ENCODE data around the gene EPS15.
"Not testable (repeated sequence)": the region's sequence is repeated elsewhere in the genome, so short reads cannot be mapped to it uniquely, and the experiment has no call there.

EPS15 gene

GRCh38 chr1:51469518-51469917 lies 49.5 kb downstream of the EPS15 start:
- Histone ChIP-seq H3K4me1 (ENCODE audit: control insufficient read depth, insufficient read depth, low read length) (no peaks in the 10 kb centered on the region), H3K27ac (ENCODE audit: low read length) (no peak overlapping the region), H3K36me3 (ENCODE audit: control insufficient read depth, insufficient read depth, low read length) (no peaks in the 10 kb centered on the region), H3K9me3 (ENCODE audit: control insufficient read depth, insufficient read depth, low read length) (no peaks in the 10 kb centered on the region), H3K27me3 (ENCODE audit: control insufficient read depth, insufficient read depth, low read length) (no peaks in the 10 kb centered on the region), H3K4me3 (ENCODE audit: low read length) (no peak overlapping the region)
- no peak for DNase-seq (ENCODE audit: low read depth, low spot score)
- WGBS (ENCODE audit: insufficient coverage, insufficient read length) = 100% methylated on average over 2 of the region's 3 CpGs

- no peaks in the 10 kb centered on the region for H3K36me3 ChIP-seq (ENCODE audit: control insufficient read depth, insufficient read depth, low read length)
- no peak for DNase-seq (ENCODE audit: low read depth, low spot score)
Measured at GRCh38 chr1:51464828-51465227, 54.2 kb downstream of the EPS15 start.

GRCh38 chr1:51463561-51463960 lies 55.5 kb downstream of the EPS15 start:
- no peak overlapping the region for H3K27ac ChIP-seq (ENCODE audit: low read length)
- WGBS (ENCODE audit: insufficient coverage, insufficient read length) = no CpG with 5 or more reads among the region's 1 CpG

More at GRCh38 chr1:51464828-51465227, 54.2 kb downstream of the EPS15 start:
- no peaks in the 10 kb centered on the region for H3K27me3 ChIP-seq (ENCODE audit: control insufficient read depth, insufficient read depth, low read length)
- WGBS (ENCODE audit: insufficient coverage, insufficient read length) = no CpG with 5 or more reads among the region's 3 CpGs
- no peaks in the 10 kb centered on the region for H3K9me3 ChIP-seq (ENCODE audit: control insufficient read depth, insufficient read depth, low read length)
- no peaks in the 10 kb centered on the region for H3K4me1 ChIP-seq (ENCODE audit: control insufficient read depth, insufficient read depth, low read length)
- no peak overlapping the region for H3K27ac ChIP-seq (ENCODE audit: low read length)
- no peak overlapping the region for H3K4me3 ChIP-seq (ENCODE audit: low read length)

GRCh38 chr1:51462289-51462688 lies 56.8 kb downstream of the EPS15 start:
- not testable (repeated sequence) for H3K27me3 ChIP-seq (ENCODE audit: control insufficient read depth, insufficient read depth, low read length); H3K4me3 ChIP-seq (ENCODE audit: low read length); H3K27ac ChIP-seq (ENCODE audit: low read length); H3K9me3 ChIP-seq (ENCODE audit: control insufficient read depth, insufficient read depth, low read length); DNase-seq (ENCODE audit: low read depth, low spot score); H3K36me3 ChIP-seq (ENCODE audit: control insufficient read depth, insufficient read depth, low read length); H3K4me1 ChIP-seq (ENCODE audit: control insufficient read depth, insufficient read depth, low read length)
- no CpG with 5 or more reads among the region's 2 CpGs for WGBS (ENCODE audit: insufficient coverage, insufficient read length)

More at GRCh38 chr1:51463561-51463960, 55.5 kb downstream of the EPS15 start:
- no peak for DNase-seq (ENCODE audit: low read depth, low spot score)
- Histone ChIP-seq H3K36me3 (ENCODE audit: control insufficient read depth, insufficient read depth, low read length) (no peaks in the 10 kb centered on the region), H3K27me3 (ENCODE audit: control insufficient read depth, insufficient read depth, low read length) (no peaks in the 10 kb centered on the region), H3K4me1 (ENCODE audit: control insufficient read depth, insufficient read depth, low read length) (no peaks in the 10 kb centered on the region), H3K4me3 (ENCODE audit: low read length) (no peak overlapping the region), H3K9me3 (ENCODE audit: control insufficient read depth, insufficient read depth, low read length) (no peaks in the 10 kb centered on the region)

GRCh38 chr1:51454554-51454953 lies 64.5 kb downstream of the EPS15 start:
- Histone ChIP-seq H3K4me3 (ENCODE audit: low read length) (no peak overlapping the region), H3K27me3 (ENCODE audit: control insufficient read depth, insufficient read depth, low read length) (no peaks in the 10 kb centered on the region), H3K27ac (ENCODE audit: low read length) (no peak overlapping the region), H3K36me3 (ENCODE audit: control insufficient read depth, insufficient read depth, low read length) (no peaks in the 10 kb centered on the region), H3K9me3 (ENCODE audit: control insufficient read depth, insufficient read depth, low read length) (no peaks in the 10 kb centered on the region), H3K4me1 (ENCODE audit: control insufficient read depth, insufficient read depth, low read length) (no peaks in the 10 kb centered on the region)
- DNase-seq (ENCODE audit: low read depth, low spot score) = no peak
- no CpG with 5 or more reads among the region's 4 CpGs for WGBS (ENCODE audit: insufficient coverage, insufficient read length)

GRCh38 chr1:51453010-51453409 lies 66.1 kb downstream of the EPS15 start:
- no CpG with 5 or more reads among the region's 2 CpGs for WGBS (ENCODE audit: insufficient coverage, insufficient read length)
- no peaks in the 10 kb centered on the region for H3K27me3 ChIP-seq (ENCODE audit: control insufficient read depth, insufficient read depth, low read length)
- H3K9me3 ChIP-seq (ENCODE audit: control insufficient read depth, insufficient read depth, low read length) = no peaks in the 10 kb centered on the region
- H3K4me1 ChIP-seq (ENCODE audit: control insufficient read depth, insufficient read depth, low read length) = no peaks in the 10 kb centered on the region
- no peak overlapping the region for H3K27ac ChIP-seq (ENCODE audit: low read length)
- H3K36me3 ChIP-seq (ENCODE audit: control insufficient read depth, insufficient read depth, low read length) = no peaks in the 10 kb centered on the region
- no peak overlapping the region for H3K4me3 ChIP-seq (ENCODE audit: low read length)
- DNase-seq (ENCODE audit: low read depth, low spot score) = no peak

- H3K36me3 ChIP-seq (ENCODE audit: control insufficient read depth, insufficient read depth, low read length); H3K9me3 ChIP-seq (ENCODE audit: control insufficient read depth, insufficient read depth, low read length); H3K4me1 ChIP-seq (ENCODE audit: control insufficient read depth, insufficient read depth, low read length); H3K27ac ChIP-seq (ENCODE audit: low read length); H3K4me3 ChIP-seq (ENCODE audit: low read length); H3K27me3 ChIP-seq (ENCODE audit: control insufficient read depth, insufficient read depth, low read length); DNase-seq (ENCODE audit: low read depth, low spot score): not testable (repeated sequence)
- no CpG with 5 or more reads among the region's 1 CpG for WGBS (ENCODE audit: insufficient coverage, insufficient read length)
Measured at GRCh38 chr1:51448844-51449454, 70.1 kb downstream of the EPS15 start.

- H3K4me1 ChIP-seq (ENCODE audit: control insufficient read depth, insufficient read depth, low read length) = no peaks in the 10 kb centered on the region
- H3K27ac ChIP-seq (ENCODE audit: low read length) = no peak overlapping the region
- no peak for DNase-seq (ENCODE audit: low read depth, low spot score)
- H3K27me3 ChIP-seq (ENCODE audit: control insufficient read depth, insufficient read depth, low read length) = no peaks in the 10 kb centered on the region
- H3K9me3 ChIP-seq (ENCODE audit: control insufficient read depth, insufficient read depth, low read length) = no peaks in the 10 kb centered on the region
- no peaks in the 10 kb centered on the region for H3K36me3 ChIP-seq (ENCODE audit: control insufficient read depth, insufficient read depth, low read length)
- WGBS (ENCODE audit: insufficient coverage, insufficient read length) = no CpG with 5 or more reads among the region's 2 CpGs
- no peak overlapping the region for H3K4me3 ChIP-seq (ENCODE audit: low read length)
Measured at GRCh38 chr1:51445351-51446090, 73.5 kb downstream of the EPS15 start.

- no peaks in the 10 kb centered on the region for H3K9me3 ChIP-seq (ENCODE audit: control insufficient read depth, insufficient read depth, low read length)
- no peaks in the 10 kb centered on the region for H3K27me3 ChIP-seq (ENCODE audit: control insufficient read depth, insufficient read depth, low read length)
- no peaks in the 10 kb centered on the region for H3K36me3 ChIP-seq (ENCODE audit: control insufficient read depth, insufficient read depth, low read length)
- WGBS (ENCODE audit: insufficient coverage, insufficient read length) = no CpG with 5 or more reads among the region's 3 CpGs
- H3K4me3 ChIP-seq (ENCODE audit: low read length) = no peak overlapping the region
- no peak for DNase-seq (ENCODE audit: low read depth, low spot score)
- no peaks in the 10 kb centered on the region for H3K4me1 ChIP-seq (ENCODE audit: control insufficient read depth, insufficient read depth, low read length)
- H3K27ac ChIP-seq (ENCODE audit: low read length) = no peak overlapping the region
Measured at GRCh38 chr1:51444534-51445192, 74.4 kb downstream of the EPS15 start.

GRCh38 chr1:51444096-51444495 lies 75.0 kb downstream of the EPS15 start:
- H3K27me3 ChIP-seq (ENCODE audit: control insufficient read depth, insufficient read depth, low read length) = no peaks in the 10 kb centered on the region
- no peak overlapping the region for H3K27ac ChIP-seq (ENCODE audit: low read length)
- no peak overlapping the region for H3K4me3 ChIP-seq (ENCODE audit: low read length)
- H3K9me3 ChIP-seq (ENCODE audit: control insufficient read depth, insufficient read depth, low read length) = no peaks in the 10 kb centered on the region
- H3K4me1 ChIP-seq (ENCODE audit: control insufficient read depth, insufficient read depth, low read length) = no peaks in the 10 kb centered on the region
- DNase-seq (ENCODE audit: low read depth, low spot score) = no peak
- no CpG with 5 or more reads among the region's 1 CpG for WGBS (ENCODE audit: insufficient coverage, insufficient read length)
- H3K36me3 ChIP-seq (ENCODE audit: control insufficient read depth, insufficient read depth, low read length) = no peaks in the 10 kb centered on the region
